GM21528 (cell line): ENCODE measurements around the gene LINC00305.

Experiments
- ATAC-seq: cut with Tn5 transposase; IDR thresholded peaks from one replicate; pipeline ENCODE4 v1.9.1; 2021; ENCODE audit warnings: mild to moderate bottlenecking, moderate library complexity; ENCODE audit not compliant: unreplicated experiment, low FRiP score

LINC00305 gene

GRCh38 chr18:64037812-64038414 is 111.0 kb downstream of the LINC00305 start:
- ATAC-seq, result peak; percentile 85

DNA sequence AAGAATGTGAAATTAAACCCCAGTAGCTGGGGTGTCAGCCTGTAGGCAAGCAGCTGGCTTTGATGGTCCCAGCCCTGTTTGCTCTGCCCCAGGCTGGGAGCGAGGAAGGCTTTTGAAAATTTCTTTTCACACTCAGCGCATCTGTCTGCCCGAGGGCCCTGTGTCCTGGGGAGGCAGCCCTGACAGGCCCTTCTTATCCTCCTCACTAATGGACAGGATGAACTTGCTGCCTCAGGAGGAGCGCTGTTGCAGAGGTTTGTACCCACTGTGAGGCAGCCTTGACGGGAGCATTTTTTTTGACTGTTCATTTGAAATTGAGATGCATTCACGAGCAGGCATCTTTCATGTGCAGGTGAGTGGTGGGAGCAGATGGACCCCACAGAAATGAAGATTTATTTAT is 116.6 kb downstream of the LINC00305 start:
- no peak for ATAC-seq

- ATAC-seq, result no peak
These were observed 117.5 kb downstream of the LINC00305 start for GRCh38 chr18:64031411-64031810.
